Fibroblast of lung (primary cell): ENCODE results near the gene IREB2. TPM values are rescaled to one million over a fixed set of nuclear protein-coding genes. Genes with fewer than 3 reads are reported as not detected.

Source experiments
- DNase-seq, 2 donors: peaks; one replicate each; pipeline versions ENCODE4 v3.0.0 to v3.0.0-alpha.2; 2010; ENCODE audit warnings: low read depth in 2 of 2
- H2AFZ ChIP-seq: 2 replicates; pipeline ENCODE4 v1.5.1; 2012; ENCODE audit warnings: low read length, control low read depth, inconsistent platforms
- H3K27ac ChIP-seq: 2 replicates; pipeline ENCODE4 v1.5.1; 2011; ENCODE audit warnings: low read length, control low read depth; ENCODE audit not compliant: insufficient read depth
- H3K27me3 ChIP-seq: 2 replicates; pipeline ENCODE4 v1.5.1; 2011; ENCODE audit warnings: mild to moderate bottlenecking, low read length; ENCODE audit not compliant: control insufficient read depth, insufficient read depth
- H3K36me3 ChIP-seq: 2 replicates; pipeline ENCODE4 v1.5.1; 2011; ENCODE audit warnings: low read length; ENCODE audit not compliant: control insufficient read depth, insufficient read depth
- H3K4me1 ChIP-seq: 2 replicates; pipeline ENCODE4 v1.5.1; 2011; ENCODE audit warnings: low read length; ENCODE audit not compliant: control insufficient read depth, insufficient read depth; ENCODE audit errors: extremely low read depth
- H3K4me2 ChIP-seq: 2 replicates; pipeline ENCODE4 v1.5.1; 2011; ENCODE audit warnings: low read length, control low read depth; ENCODE audit not compliant: insufficient read depth; ENCODE audit errors: extremely low read depth
- H3K4me3 ChIP-seq, 4 experiments: fragments of 200-600 bp in 1 of 4; sonication (generic) in 1 of 4; replicated peaks in 1 of 4; 2 replicates each; pipeline ENCODE4 v1.5.1; 2011 to 2016; ENCODE audit warnings: low read length in 4 of 4, low read depth in 3 of 4, mild to moderate bottlenecking in 3 of 4, control low read depth in 2 of 4, inconsistent platforms in 1 of 4, mixed read lengths in 1 of 4; ENCODE audit not compliant: insufficient read depth in 1 of 4; ENCODE audit errors: control extremely low read depth in 1 of 4
- H3K79me2 ChIP-seq: 2 replicates; pipeline ENCODE4 v1.5.1; 2012; ENCODE audit warnings: mild to moderate bottlenecking, low read length, inconsistent platforms; ENCODE audit not compliant: control insufficient read depth, insufficient read depth
- H3K9ac ChIP-seq: 2 replicates; pipeline ENCODE4 v1.5.1; 2011; ENCODE audit warnings: mild to moderate bottlenecking, low read length, control low read depth; ENCODE audit not compliant: insufficient read depth
- H3K9me3 ChIP-seq: 2 replicates; pipeline ENCODE4 v1.5.1; 2012; ENCODE audit warnings: low read depth, low read length; ENCODE audit not compliant: control insufficient read depth, insufficient read depth
- H4K20me1 ChIP-seq: 2 replicates; pipeline ENCODE4 v1.5.1; 2011; ENCODE audit warnings: low read length; ENCODE audit not compliant: control insufficient read depth, insufficient read depth; ENCODE audit errors: extremely low read depth
- CTCF ChIP-seq, 2 donors: IDR thresholded peaks in 1 of 2; conservative IDR thresholded peaks in 1 of 2; 1 replicate in 1 of 2; 2 replicates in 1 of 2; pipeline ENCODE4 v1.5.1; 2011 to 2012; ENCODE audit warnings: low read length in 2 of 2, control low read depth in 1 of 2, inconsistent platforms in 1 of 2, low read depth in 1 of 2, mild to moderate bottlenecking in 1 of 2
- EZH2 ChIP-seq: IDR thresholded peaks from 2 replicates; pipeline ENCODE4 v1.5.1; 2012; ENCODE audit warnings: low read length, control low read depth, mild to moderate bottlenecking; ENCODE audit errors: missing control alignments
- polyA plus RNA-seq, 2 donors: library from polyadenylated mRNA; depleted of rRNA in 1 of 2; stranded (reverse) in 1 of 2; unstranded in 1 of 2; fragments of >200 nt; gene quantifications; 2 replicates each; pipeline ENCODE4 v1.2.1, GENCODE V29; 2011 to 2012; ENCODE audit warnings: missing spikeins in 1 of 2
- total RNA-seq: library from RNA; depleted of rRNA; stranded (reverse); fragments of >200 nt; gene quantifications from 2 replicates; pipeline ENCODE4 v1.2.1, GENCODE V29; 2014

IREB2 gene
- total and polyA plus RNA-seq, 2 donors (not counting 1 experiment from before 2014, with no cell fraction given), result 20.3 to 30.6 TPM

DNA sequence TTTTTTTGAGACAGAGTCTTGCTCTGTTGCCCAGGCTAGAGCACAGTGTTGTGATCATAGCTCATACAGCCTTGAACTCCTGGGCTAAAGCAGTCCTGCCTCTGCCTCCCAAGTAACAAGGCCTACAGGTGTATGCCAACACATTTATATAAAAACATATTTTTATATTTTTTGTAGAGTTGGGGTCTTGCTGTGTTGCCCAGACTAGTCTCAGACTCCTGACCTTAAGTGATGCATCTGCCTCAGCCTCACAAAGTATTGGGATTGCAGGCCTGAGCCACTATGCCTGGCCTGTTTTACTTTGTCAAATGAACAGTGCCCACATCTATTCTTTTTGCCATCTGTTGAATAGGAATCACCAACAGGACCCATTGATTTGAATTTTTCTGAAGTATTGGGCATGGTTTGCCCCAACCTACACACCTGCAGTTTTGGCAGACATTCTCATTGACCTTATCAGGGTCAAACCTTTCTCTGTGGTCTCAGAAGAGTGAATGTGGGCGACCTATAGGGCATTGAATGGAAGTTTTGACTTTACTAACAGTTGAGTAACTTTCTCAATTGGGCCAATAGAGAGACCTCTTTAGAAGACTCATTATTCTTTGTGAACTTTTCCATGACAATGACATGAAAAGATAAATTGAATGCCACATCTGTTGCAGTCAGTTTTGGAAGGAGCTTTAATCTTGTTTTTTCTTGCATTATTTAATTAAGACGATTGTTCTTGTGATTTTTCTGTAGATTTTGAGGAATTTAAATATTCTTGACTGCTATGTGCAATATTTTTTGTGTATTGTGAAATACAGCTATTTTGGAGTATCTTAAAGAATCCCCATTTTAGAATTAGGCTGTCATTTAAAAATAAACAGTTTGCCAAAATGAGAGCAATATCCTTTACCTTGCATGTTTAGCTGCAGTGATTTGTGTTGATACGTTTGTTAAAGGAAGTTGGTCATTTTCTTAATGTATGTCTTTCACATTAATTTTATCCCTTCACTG lies 2.7 kb downstream of the IREB2 start:
- Histone ChIP-seq H3K9me3 (no peaks in the 10 kb centered on the region), H3K4me2 (peak overlapping the region; percentile 32), H3K4me3 (no peak overlapping the region), H3K36me3 (peaks cover 2% of the 10 kb centered on the region), H3K27ac (no peak overlapping the region), H3K79me2 (peaks cover 64% of the 10 kb centered on the region), H3K9ac (no peak overlapping the region), H3K27me3 (no peaks in the 10 kb centered on the region), H4K20me1 (no peaks in the 10 kb centered on the region), H2AFZ (no peak overlapping the region), H3K4me1 (peaks cover 2% of the 10 kb centered on the region)
- no peak for DNase-seq
- TF ChIP-seq CTCF (conservative IDR thresholded peaks at IDR 0.05 in 1 of 2, IDR thresholded peaks at IDR 0.05 in 1 of 2; ENCODE audit: low read depth in 1 of 2, low read length in 2 of 2), result no peak

DNA sequence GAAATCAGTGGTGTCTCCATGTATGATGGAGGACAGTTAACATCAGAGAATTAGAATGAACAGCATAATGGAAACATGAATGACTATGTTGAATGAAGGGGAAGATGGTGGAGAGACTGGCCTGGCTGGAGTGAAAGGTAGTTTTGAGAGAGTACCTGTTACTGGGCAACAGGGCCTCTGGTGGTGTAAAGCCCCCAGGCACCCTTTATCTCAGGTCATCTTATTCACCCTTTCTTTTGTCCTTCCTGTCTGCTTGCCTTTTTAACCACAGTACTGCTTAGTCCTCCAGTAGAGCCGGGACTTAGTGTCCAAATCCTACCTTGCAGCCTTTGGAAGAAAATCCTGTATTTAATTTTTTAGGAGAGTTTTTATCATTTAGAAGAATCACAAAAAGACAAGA lies 6.2 kb downstream of the IREB2 start:
- no peak for TF ChIP-seq CTCF (conservative IDR thresholded peaks at IDR 0.05 in 1 of 2, IDR thresholded peaks at IDR 0.05 in 1 of 2; ENCODE audit: low read depth in 1 of 2, low read length in 2 of 2)
- no peak for TF ChIP-seq EZH2
- Histone ChIP-seq H2AFZ (no peak overlapping the region), H3K27ac (no peak overlapping the region), H3K9ac (no peak overlapping the region), H4K20me1 (no peaks in the 10 kb centered on the region), H3K27me3 (no peaks in the 10 kb centered on the region), H3K79me2 (peaks cover 85% of the 10 kb centered on the region), H3K4me2 (no peak overlapping the region), H3K4me3 (no peak overlapping the region), H3K36me3 (peaks cover 12% of the 10 kb centered on the region), H3K4me1 (peaks cover 2% of the 10 kb centered on the region), H3K9me3 (no peaks in the 10 kb centered on the region)
- no peak for DNase-seq

DNA sequence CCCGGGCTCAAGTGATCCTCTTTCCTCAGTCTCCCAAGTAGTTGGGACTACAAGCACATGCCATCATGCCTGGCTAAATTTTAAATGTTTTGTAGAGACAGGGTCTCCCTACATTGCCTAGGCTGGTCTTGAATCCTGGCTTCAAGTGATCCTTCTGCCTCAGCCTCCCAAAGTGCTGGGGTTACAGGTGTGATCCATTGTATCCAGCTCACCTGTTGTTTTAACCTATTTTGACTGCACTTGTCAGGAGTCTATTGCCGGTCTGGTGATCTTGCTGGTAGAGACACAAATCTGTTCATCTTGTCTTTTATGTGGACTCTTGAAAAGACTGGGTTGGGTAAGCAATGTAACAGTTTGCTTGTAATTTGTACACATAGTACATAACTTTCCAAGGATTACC lies 7.9 kb downstream of the IREB2 start:
- DNase-seq, result no peak
- Histone ChIP-seq H4K20me1 (no peaks in the 10 kb centered on the region), H3K36me3 (peaks cover 12% of the 10 kb centered on the region), H2AFZ (no peak overlapping the region), H3K9ac (no peak overlapping the region), H3K4me2 (no peak overlapping the region), H3K9me3 (no peaks in the 10 kb centered on the region), H3K27ac (no peak overlapping the region), H3K79me2 (peaks cover 83% of the 10 kb centered on the region), H3K4me3 (no peak overlapping the region), H3K27me3 (no peaks in the 10 kb centered on the region), H3K4me1 (peaks cover 2% of the 10 kb centered on the region)
- TF ChIP-seq CTCF (conservative IDR thresholded peaks at IDR 0.05 in 1 of 2, IDR thresholded peaks at IDR 0.05 in 1 of 2; ENCODE audit: low read depth in 1 of 2, low read length in 2 of 2) (no peak), EZH2 (no peak)
